SK-N-SH (cell line): ENCODE measurements around the gene PPA2. TPM values are rescaled to one million over a fixed set of nuclear protein-coding genes. Genes with fewer than 3 reads are reported as not detected.

ENCODE experiments used
- CTCF ChIA-PET: fragments of 300-600, 350-600 bp; formaldehyde crosslinking; extraction: SDS; loops from one replicate; lab custom pipeline; 2021; lab: Yijun Ruan, JAX
- POLR2A ChIA-PET: fragments of 350-600 bp; sonication (Branson Sonifier 250); formaldehyde crosslinking; extraction: SDS; loops from one replicate; lab custom pipeline; 2020; ENCODE audit warnings: antibody characterized with exemption, inconsistent platforms; lab: Yijun Ruan, JAX
- DNase-seq: peaks from one replicate; pipeline ENCODE4 v3.0.0; 2012
- H2AFZ ChIP-seq: fragments of 200-600 bp; sonication (generic); 2 replicates; pipeline ENCODE4 v1.8.1; 2016; ENCODE audit warnings: antibody characterized with exemption, mild to moderate bottlenecking, low read depth
- H3F3A ChIP-seq: fragments of 200-600 bp; sonication (generic); replicated peaks from 2 replicates; pipeline ENCODE3; 2016; ENCODE audit warnings: antibody characterized with exemption, mild to moderate bottlenecking; ENCODE audit not compliant: insufficient read depth
- H3K27ac ChIP-seq, 2 experiments: fragments of 200-500 bp in 1 of 2; fragments of 200-600 bp in 1 of 2; sonication (Bioruptor generic) in 1 of 2; sonication (generic), shearing (Covaris generic) in 1 of 2; 2 replicates each; pipeline versions ENCODE4 v1.5.1 to v1.6.1; 2014 to 2016; ENCODE audit warnings: low read depth in 2 of 2, inconsistent platforms in 1 of 2, low read length in 1 of 2, mild to moderate bottlenecking in 1 of 2, mixed read lengths in 1 of 2
- H3K27me3 ChIP-seq: fragments of 200-600 bp; sonication (generic), shearing (Covaris generic); 2 replicates; pipeline ENCODE4 v1.6.1; 2016; ENCODE audit warnings: mixed run types; ENCODE audit not compliant: insufficient read depth
- H3K36me3 ChIP-seq, 2 experiments: fragments of 200-500 bp in 1 of 2; fragments of 200-600 bp in 1 of 2; sonication (Bioruptor generic) in 1 of 2; sonication (generic) in 1 of 2; replicated peaks in 1 of 2; 2 replicates each; pipeline versions ENCODE3 to v1.5.1; 2014 to 2016; ENCODE audit warnings: low read length in 1 of 2, mild to moderate bottlenecking in 1 of 2; ENCODE audit not compliant: insufficient read depth in 2 of 2, control insufficient read depth in 1 of 2
- H3K4me1 ChIP-seq, 2 experiments: fragments of 200-500 bp in 1 of 2; fragments of 200-600 bp in 1 of 2; sonication (Bioruptor generic) in 1 of 2; sonication (generic), shearing (Covaris generic) in 1 of 2; 2 replicates each; pipeline versions ENCODE4 v1.5.1 to v1.6.1; 2014 to 2016; ENCODE audit warnings: low read depth in 1 of 2, low read length in 1 of 2, mixed run types in 1 of 2; ENCODE audit not compliant: insufficient read depth in 2 of 2, control insufficient read depth in 1 of 2
- H3K4me2 ChIP-seq: fragments of 200-600 bp; sonication (generic), shearing (Covaris generic); 2 replicates; pipeline ENCODE4 v1.6.1; 2017; ENCODE audit warnings: mixed run types
- H3K4me3 ChIP-seq, 2 experiments: fragments of 200-500 bp in 1 of 2; fragments of 200-600 bp in 1 of 2; sonication (Bioruptor generic) in 1 of 2; sonication (generic), shearing (Covaris generic) in 1 of 2; 2 replicates each; pipeline versions ENCODE4 v1.5.1 to v1.8.1; 2014 to 2016; ENCODE audit warnings: low read depth in 2 of 2, inconsistent platforms in 1 of 2, low read length in 1 of 2, mild to moderate bottlenecking in 1 of 2, mixed read lengths in 1 of 2, moderate library complexity in 1 of 2
- H3K79me2 ChIP-seq: fragments of 200-600 bp; sonication (generic); 2 replicates; pipeline ENCODE4 v1.8.1; 2017; ENCODE audit warnings: mild to moderate bottlenecking; ENCODE audit not compliant: insufficient read depth
- H3K9ac ChIP-seq: fragments of 200-600 bp; sonication (generic); 2 replicates; pipeline ENCODE4 v1.6.1; 2017; ENCODE audit warnings: mixed run types
- H3K9me2 ChIP-seq: fragments of 200-600 bp; sonication (generic); 2 replicates; pipeline ENCODE4 v1.6.1; 2017; ENCODE audit warnings: mixed run types
- H3K9me3 ChIP-seq: fragments of 200-600 bp; sonication (generic); 2 replicates; pipeline ENCODE4 v1.6.1; 2017; ENCODE audit warnings: mixed run types, mild to moderate bottlenecking, moderate library complexity
- H4K20me1 ChIP-seq: fragments of 200-600 bp; sonication (generic); 2 replicates; pipeline ENCODE4 v1.6.1; 2017; ENCODE audit warnings: mild to moderate bottlenecking, mixed run types; ENCODE audit not compliant: insufficient read depth
- CHD2 ChIP-seq: fragments of 150-350 bp; IDR thresholded peaks from 2 replicates; pipeline ENCODE4 v1.6.1; 2018; ENCODE audit warnings: low read length; ENCODE audit not compliant: partially characterized antibody
- CTCF ChIP-seq: fragments of 200-600 bp; sonication (generic); IDR thresholded peaks from 2 replicates; pipeline ENCODE4 v1.6.1; 2017; ENCODE audit warnings: antibody characterized with exemption, mild to moderate bottlenecking, moderate library complexity
- ELF1 ChIP-seq: IDR thresholded peaks from 2 replicates; pipeline ENCODE4 v1.4.0; 2012
- FOSL2 ChIP-seq: IDR thresholded peaks from 2 replicates; pipeline ENCODE4 v1.4.0; 2012; ENCODE audit warnings: low read depth, mild to moderate bottlenecking, moderate library complexity, borderline replicate concordance
- FOXJ3 ChIP-seq: sonication (generic); formaldehyde crosslinking; IDR thresholded peaks from 2 replicates; pipeline ENCODE4 v1.5.1; 2020; ENCODE audit warnings: mild to moderate bottlenecking, missing genetic modification reagents
- FOXM1 ChIP-seq: IDR thresholded peaks from 2 replicates; pipeline ENCODE4 v1.4.0; 2012; ENCODE audit warnings: low read depth, mild to moderate bottlenecking
- GABPA ChIP-seq: IDR thresholded peaks from 2 replicates; pipeline ENCODE4 v1.4.0; 2012; ENCODE audit warnings: low read depth, mild to moderate bottlenecking
- GATA2 ChIP-seq: sonication (generic); formaldehyde crosslinking; IDR thresholded peaks from 2 replicates; pipeline ENCODE4 v1.5.0; 2020; ENCODE audit warnings: mild to moderate bottlenecking, missing genetic modification reagents
- MAX ChIP-seq: IDR thresholded peaks from 2 replicates; pipeline ENCODE4 v1.4.0; 2012; ENCODE audit warnings: low read depth
- MEF2A ChIP-seq: IDR thresholded peaks from 2 replicates; pipeline ENCODE4 v1.4.0; 2012; ENCODE audit warnings: low read depth, borderline replicate concordance
- MXI1 ChIP-seq: IDR thresholded peaks from 2 replicates; pipeline ENCODE4 v1.6.1; 2012; ENCODE audit warnings: mild to moderate bottlenecking, low read depth, low read length, improper control_type of control experiment
- NFIC ChIP-seq: IDR thresholded peaks from 2 replicates; pipeline ENCODE4 v1.4.0; 2012; ENCODE audit warnings: borderline replicate concordance
- POLR2AphosphoS5 ChIP-seq: IDR thresholded peaks from 2 replicates; pipeline ENCODE4 v1.6.1; 2012; ENCODE audit warnings: low read depth, low read length
- RAD21 ChIP-seq: IDR thresholded peaks from 2 replicates; pipeline ENCODE4 v1.6.1; 2012; ENCODE audit warnings: mild to moderate bottlenecking, low read length
- REST ChIP-seq: IDR thresholded peaks from 2 replicates; pipeline ENCODE4 v1.6.1; 2012; ENCODE audit warnings: mild to moderate bottlenecking, low read depth, low read length, moderate library complexity
- RXRA ChIP-seq: IDR thresholded peaks from 2 replicates; pipeline ENCODE4 v1.4.0; 2012; ENCODE audit warnings: low read depth, mild to moderate bottlenecking, borderline replicate concordance
- TAF1 ChIP-seq: IDR thresholded peaks from 2 replicates; pipeline ENCODE4 v1.6.1; 2012; ENCODE audit warnings: low read depth, mild to moderate bottlenecking, low read length, moderate library complexity, borderline replicate concordance
- YY1 ChIP-seq: IDR thresholded peaks from 2 replicates; pipeline ENCODE4 v1.4.0; 2012; ENCODE audit warnings: low read depth, mild to moderate bottlenecking
- WGBS: methylation state at CpG from one replicate; pipeline ENCODE4 v1.1.6; 2017; ENCODE audit warnings: low lambda C conversion rate; 5-methylcytosine and 5-hydroxymethylcytosine counted together
- polyA plus RNA-seq, 3 experiments: library from polyadenylated mRNA; depleted of rRNA; stranded (reverse); fragments of >200 nt; gene quantifications; 2 replicates each; pipeline ENCODE4 v1.2.3, GENCODE V29; 2012

Gene PPA2
- polyA plus RNA-seq, 1 of the 3 experiments (the other 2 are of a cell fraction), result 57.8 TPM

- WGBS, result 10% methylated on average over 2 of the region's 2 CpGs
- no peaks in the 10 kb centered on the region for H3K9me2 ChIP-seq
- no peak overlapping the region for H3K9ac ChIP-seq
- H3K9me3 ChIP-seq, result no peaks in the 10 kb centered on the region
- no peaks in the 10 kb centered on the region for H3K79me2 ChIP-seq
- H3K4me2 ChIP-seq, result no peak overlapping the region
- H3K36me3 ChIP-seq, result no peaks in the 10 kb centered on the region
- ChIA-PET POLR2A (no interaction called here), CTCF (interaction anchor here (1.1 kb wide), 1 partner anchor 23 kb away, joined by 3 read pairs; the partner anchor contains the start of gene PPA2)
- no peaks in the 10 kb centered on the region for H4K20me1 ChIP-seq
- DNase-seq, result no peak
- no peak overlapping the region for H3K4me3 ChIP-seq
- no peak overlapping the region for H3K27ac ChIP-seq
- H3K4me1 ChIP-seq, result no peaks in the 10 kb centered on the region
- H3K27me3 ChIP-seq, result no peaks in the 10 kb centered on the region
- no peak overlapping the region for H2AFZ ChIP-seq
- TF ChIP-seq POLR2AphosphoS5 (no peak), CTCF (peak; percentile 16; the same call in 1 of the 2 replicates)
- H3F3A ChIP-seq, result no peaks in the 10 kb centered on the region
These were observed 23.0 kb upstream of the PPA2 start for GRCh38 chr4:105496899-105497298.

GRCh38 chr4:105495667-105496066 lies 21.8 kb upstream of the PPA2 start:
- H2AFZ ChIP-seq, result no peak overlapping the region
- no peaks in the 10 kb centered on the region for H3K27me3 ChIP-seq
- no peaks in the 10 kb centered on the region for H3K9me2 ChIP-seq
- ChIA-PET POLR2A (interaction anchor here (1.2 kb wide), 1 partner anchor 22 kb away, joined by 3 read pairs; the partner anchor contains the start of gene PPA2), CTCF (interaction anchor here (1.2 to 1.7 kb wide), 2 partner anchors 26 to 43 kb away, joined by 3 read pairs; no protein-coding TSS in a partner anchor)
- H3K4me1 ChIP-seq, result no peaks in the 10 kb centered on the region
- no peaks in the 10 kb centered on the region for H3F3A ChIP-seq
- H3K9ac ChIP-seq, result no peak overlapping the region
- no peaks in the 10 kb centered on the region for H4K20me1 ChIP-seq
- H3K27ac ChIP-seq, result no peak overlapping the region
- WGBS, result 40% methylated on average over 3 of the region's 3 CpGs
- H3K4me2 ChIP-seq, result no peak overlapping the region
- no peaks in the 10 kb centered on the region for H3K9me3 ChIP-seq
- no peak for DNase-seq
- no peaks in the 10 kb centered on the region for H3K36me3 ChIP-seq
- TF ChIP-seq MAX (no peak), FOXJ3 (CRISPR knock-in tag) (no peak), FOSL2 (no peak), GABPA (no peak), MEF2A (no peak), ELF1 (no peak), RXRA (no peak), CHD2 (no peak)
- no peak overlapping the region for H3K4me3 ChIP-seq
- H3K79me2 ChIP-seq, result no peaks in the 10 kb centered on the region

GRCh38 chr4:105490523-105490922 lies 16.7 kb upstream of the PPA2 start:
- no peaks in the 10 kb centered on the region for H3K79me2 ChIP-seq
- TF ChIP-seq RAD21, result no peak
- TF ChIP-seq NFIC, result no peak
- no peak for TF ChIP-seq REST
- no peak for TF ChIP-seq MXI1
- no peak for TF ChIP-seq GABPA
- no peak for TF ChIP-seq FOSL2
- no peak for TF ChIP-seq TAF1
- no peak for TF ChIP-seq FOXM1
- no peak for TF ChIP-seq YY1
- no peak for TF ChIP-seq MAX
- no peak for TF ChIP-seq GATA2

More at GRCh38 chr4:105490523-105490922, 16.7 kb upstream of the PPA2 start:
- Histone ChIP-seq H3K9ac (no peak overlapping the region), H3K27ac (no peak overlapping the region), H3K9me3 (no peaks in the 10 kb centered on the region), H3K4me2 (no peak overlapping the region), H3F3A (no peaks in the 10 kb centered on the region), H3K36me3 (no peaks in the 10 kb centered on the region), H2AFZ (no peak overlapping the region), H3K4me3 (no peak overlapping the region), H3K9me2 (no peaks in the 10 kb centered on the region), H3K27me3 (no peaks in the 10 kb centered on the region), H4K20me1 (no peaks in the 10 kb centered on the region), H3K4me1 (no peaks in the 10 kb centered on the region)
- POLR2A ChIA-PET, result no interaction called here
- no peak for DNase-seq
- 7% methylated on average over 1 of the region's 1 CpG for WGBS
- CTCF ChIA-PET, result interaction anchor here (1.3 kb wide), 1 partner anchor 17 kb away, joined by 3 read pairs; the partner anchor contains the start of gene PPA2
